Gastroesophageal sphincter (tissue), 3 donors: ENCODE measurements around the gene PSEN2.
A peak's percentile ranks its signal among the peaks of the same experiment; 100 is the strongest.

Source experiments
- CTCF ChIP-seq, 4 experiments: fragments of 200-600 bp in 2 of 4; fragments of 450-650 bp in 2 of 4; sonication (generic) in 1 of 4; IDR thresholded peaks; one replicate each; pipeline ENCODE4 v1.5.1; 2017 to 2019; ENCODE audit warnings: antibody characterized with exemption in 4 of 4, mild to moderate bottlenecking in 2 of 4, moderate library complexity in 2 of 4
- POLR2A ChIP-seq, 2 donors: fragments of 450-650 bp; IDR thresholded peaks; one replicate each; pipeline ENCODE4 v1.6.1; 2017; ENCODE audit warnings: antibody characterized with exemption in 2 of 2, mild to moderate bottlenecking in 2 of 2, moderate library complexity in 1 of 2
- POLR2AphosphoS5 ChIP-seq: sonication (generic); formaldehyde crosslinking; IDR thresholded peaks from one replicate; pipeline ENCODE4 v1.6.1; 2017; ENCODE audit warnings: antibody characterized with exemption

GRCh38 chr1:226821719-226822085 lies 48.7 kb upstream of the PSEN2 start:
- TF ChIP-seq CTCF (IDR thresholded peaks at IDR 0.05) (peak in 1 of 4 experiments; percentile 11), POLR2AphosphoS5 (peak; percentile 6), POLR2A (IDR thresholded peaks at IDR 0.05) (no peak)
